H1 (cell line): Measurements from ENCODE around the gene CD160. TPM values are rescaled to one million over a fixed set of nuclear protein-coding genes. Genes with fewer than 3 reads are reported as not detected.

Source experiments
- CTCF ChIA-PET: fragments of 300-600 bp; sonication (Branson Sonifier 250); formaldehyde crosslinking; loops from one replicate; lab custom pipeline; 2021; ENCODE audit not compliant: partially characterized antibody; lab: Charles Lee
- POLR2A ChIA-PET: fragments of 300-600 bp; sonication (Branson Sonifier 250); formaldehyde crosslinking; loops from one replicate; lab custom pipeline; 2021; ENCODE audit warnings: inconsistent platforms; ENCODE audit not compliant: partially characterized antibody; lab: Charles Lee
- DNase-seq, 2 experiments: peaks; one replicate each; pipeline versions ENCODE4 v3.0.0 to v3.0.0-alpha.2; 2010 to 2022; ENCODE audit warnings: low spot score in 2 of 2, low read depth in 1 of 2, mixed read lengths in 1 of 2
- FAIRE-seq: peaks from 2 replicates; lab custom pipeline; 2011; peaks lifted over from hg19 to GRCh38; lab: Jason Lieb, UNC
- H2AFZ ChIP-seq: 2 replicates; pipeline ENCODE4 v1.8.1; 2012; ENCODE audit warnings: low read length, inconsistent platforms
- H2AK5ac ChIP-seq: 2 replicates; pipeline ENCODE4 v1.6.1; 2013; ENCODE audit warnings: low read depth, low read length
- H2BK120ac ChIP-seq: replicated peaks from 2 replicates; pipeline ENCODE3; 2013; ENCODE audit warnings: low read depth, low read length, inconsistent platforms
- H2BK12ac ChIP-seq: 2 replicates; pipeline ENCODE4 v1.6.1; 2013; ENCODE audit warnings: low read depth, low read length
- H2BK15ac ChIP-seq: 2 replicates; pipeline ENCODE4 v1.6.1; 2013; ENCODE audit warnings: low read length
- H2BK20ac ChIP-seq: 2 replicates; pipeline ENCODE4 v1.6.1; 2013; ENCODE audit warnings: low read length
- H2BK5ac ChIP-seq: 2 replicates; pipeline ENCODE4 v1.6.1; 2013; ENCODE audit warnings: low read depth, low read length
- H3K14ac ChIP-seq: 2 replicates; pipeline ENCODE4 v1.6.1; 2013; ENCODE audit warnings: inconsistent platforms; ENCODE audit not compliant: insufficient read length
- H3K18ac ChIP-seq: 2 replicates; pipeline ENCODE4 v1.6.1; 2013; ENCODE audit warnings: low read length; ENCODE audit errors: extremely low read depth
- H3K23ac ChIP-seq: 2 replicates; pipeline ENCODE4 v1.6.1; 2013; ENCODE audit warnings: inconsistent platforms; ENCODE audit not compliant: insufficient read length
- H3K23me2 ChIP-seq: 2 replicates; pipeline ENCODE4 v1.6.1; 2013; ENCODE audit warnings: low read depth, low read length
- H3K27ac ChIP-seq: 2 replicates; pipeline ENCODE4 v1.6.1; 2011; ENCODE audit warnings: low read depth, low read length, inconsistent platforms
- H3K27me3 ChIP-seq, 4 experiments: replicated peaks in 1 of 4; 1 replicate in 1 of 4; 2 replicates in 3 of 4; pipeline versions ENCODE4 v1.6.1 to v1.8.1; 2011 to 2013; ENCODE audit warnings: low read length in 3 of 4, mild to moderate bottlenecking in 3 of 4, inconsistent platforms in 2 of 4, mixed read lengths in 2 of 4, moderate library complexity in 1 of 4; ENCODE audit not compliant: control insufficient read depth in 3 of 4, insufficient read depth in 3 of 4; ENCODE audit errors: extremely low read depth in 1 of 4
- H3K36me3 ChIP-seq, 4 experiments: 2 replicates each; pipeline versions ENCODE4 v1.6.1 to v1.8.1; 2011 to 2013; ENCODE audit warnings: mild to moderate bottlenecking in 4 of 4, low read length in 3 of 4, moderate library complexity in 2 of 4, control low read depth in 1 of 4, inconsistent platforms in 1 of 4; ENCODE audit not compliant: insufficient read depth in 4 of 4, control insufficient read depth in 2 of 4
- H3K4ac ChIP-seq: replicated peaks from 2 replicates; pipeline ENCODE3; 2013; ENCODE audit warnings: low read length, low read depth, mixed read lengths, inconsistent platforms; ENCODE audit not compliant: insufficient read length
- H3K4me1 ChIP-seq, 4 experiments: replicated peaks in 1 of 4; 1 replicate in 1 of 4; 2 replicates in 3 of 4; pipeline versions ENCODE4 v1.6.1 to v1.8.1; 2011 to 2013; ENCODE audit warnings: low read length in 3 of 4, inconsistent platforms in 2 of 4, mixed read lengths in 1 of 4; ENCODE audit not compliant: insufficient read depth in 4 of 4, control insufficient read depth in 3 of 4
- H3K4me2 ChIP-seq, 2 experiments: 2 replicates each; pipeline versions ENCODE4 v1.6.1 to v1.8.1; 2011 to 2013; ENCODE audit warnings: low read depth in 2 of 2, low read length in 2 of 2, control low read depth in 1 of 2, inconsistent platforms in 1 of 2, mild to moderate bottlenecking in 1 of 2; ENCODE audit not compliant: insufficient read depth in 1 of 2
- H3K4me3 ChIP-seq, 4 experiments: fragments of 200-600, 300-600 bp in 1 of 4; sonication (generic), shearing (Covaris generic), sonication (Bioruptor Twin) in 1 of 4; 2 replicates each; pipeline versions ENCODE4 v1.5.1 to v1.8.1; 2011 to 2016; ENCODE audit warnings: low read length in 4 of 4, low read depth in 3 of 4, control low read depth in 2 of 4, inconsistent platforms in 2 of 4, mild to moderate bottlenecking in 2 of 4, mixed read lengths in 1 of 4, moderate library complexity in 1 of 4; ENCODE audit not compliant: insufficient read depth in 2 of 4; ENCODE audit errors: extremely low read depth in 1 of 4
- H3K56ac ChIP-seq: replicated peaks from 2 replicates; pipeline ENCODE3; 2013; ENCODE audit warnings: low read depth, mild to moderate bottlenecking, mixed read lengths, low read length, inconsistent platforms; ENCODE audit not compliant: insufficient read length
- H3K79me1 ChIP-seq: 2 replicates; pipeline ENCODE4 v1.6.1; 2013; ENCODE audit warnings: low read depth, low read length, control low read depth
- H3K79me2 ChIP-seq, 2 experiments: 2 replicates each; pipeline versions ENCODE4 v1.6.1 to v1.8.1; 2012 to 2013; ENCODE audit warnings: low read length in 2 of 2, mild to moderate bottlenecking in 2 of 2, inconsistent platforms in 1 of 2; ENCODE audit not compliant: insufficient read depth in 2 of 2, control insufficient read depth in 1 of 2
- H3K9ac ChIP-seq, 4 experiments: replicated peaks in 1 of 4; 1 replicate in 1 of 4; 2 replicates in 3 of 4; pipeline versions ENCODE4 v1.6.1 to v1.8.1; 2011 to 2013; ENCODE audit warnings: low read depth in 3 of 4, low read length in 3 of 4, control low read depth in 2 of 4, mild to moderate bottlenecking in 2 of 4, moderate library complexity in 2 of 4, inconsistent platforms in 1 of 4; ENCODE audit errors: extremely low read depth in 1 of 4
- H3K9me3 ChIP-seq, 2 experiments: 2 replicates each; pipeline versions ENCODE4 v1.6.1 to v1.8.1; 2012 to 2013; ENCODE audit warnings: mild to moderate bottlenecking in 2 of 2, moderate library complexity in 2 of 2, control low read depth in 1 of 2, inconsistent platforms in 1 of 2, low read depth in 1 of 2, low read length in 1 of 2, mixed read lengths in 1 of 2; ENCODE audit not compliant: insufficient read depth in 2 of 2
- H4K20me1 ChIP-seq, 2 experiments: replicated peaks in 1 of 2; 2 replicates each; pipeline versions ENCODE3 to v1.8.1; 2011 to 2013; ENCODE audit warnings: inconsistent platforms in 2 of 2, low read length in 2 of 2, mild to moderate bottlenecking in 1 of 2; ENCODE audit not compliant: insufficient read depth in 2 of 2, control insufficient read depth in 1 of 2
- H4K5ac ChIP-seq: 2 replicates; pipeline ENCODE4 v1.6.1; 2013; ENCODE audit warnings: low read length, low read depth, mixed read lengths, inconsistent platforms; ENCODE audit not compliant: insufficient read length
- H4K8ac ChIP-seq: 2 replicates; pipeline ENCODE4 v1.8.0; 2013; ENCODE audit warnings: mild to moderate bottlenecking, moderate library complexity, low read length, inconsistent platforms; ENCODE audit not compliant: insufficient read depth; ENCODE audit errors: extremely low read depth
- H4K91ac ChIP-seq: replicated peaks from 2 replicates; pipeline ENCODE3; 2013; ENCODE audit warnings: low read length, mixed read lengths, inconsistent platforms; ENCODE audit not compliant: insufficient read length
- ASH2L ChIP-seq: fragments of 200-600, 300-600 bp; sonication (generic); IDR thresholded peaks from one replicate; pipeline ENCODE4 v1.7.1; 2017; ENCODE audit warnings: low read length
- CBX5 ChIP-seq: fragments of 300-800, 300-1000 bp; sonication (generic); IDR thresholded peaks from 2 replicates; pipeline ENCODE4 v1.7.1; 2016; ENCODE audit warnings: antibody characterized with exemption, low read length, low read depth
- CHD1 ChIP-seq: IDR thresholded peaks from 2 replicates; pipeline ENCODE4 v1.6.1; 2012; ENCODE audit warnings: low read depth, low read length, improper control_type of control experiment
- EZH2 ChIP-seq: fragments of 200-600 bp; sonication (generic); IDR thresholded peaks from 2 replicates; pipeline ENCODE4 v1.7.1; 2012; ENCODE audit warnings: low read depth, mild to moderate bottlenecking, moderate library complexity, low read length, inconsistent platforms; ENCODE audit not compliant: severe bottlenecking
- GTF2F1 ChIP-seq: IDR thresholded peaks from 2 replicates; pipeline ENCODE4 v1.6.1; 2012; ENCODE audit warnings: low read depth, low read length, improper control_type of control experiment, borderline replicate concordance
- HDAC2 ChIP-seq, 2 experiments: fragments of 300-600 bp in 1 of 2; sonication (generic) in 1 of 2; IDR thresholded peaks; 2 replicates each; pipeline ENCODE4 v1.6.1; 2011 to 2012; ENCODE audit warnings: low read depth in 2 of 2, low read length in 2 of 2, mild to moderate bottlenecking in 2 of 2, moderate library complexity in 2 of 2, borderline replicate concordance in 1 of 2, inconsistent platforms in 1 of 2
- HDAC6 ChIP-seq: IDR thresholded peaks from one replicate; pipeline ENCODE4 v1.7.1; 2012; ENCODE audit warnings: low read depth, mild to moderate bottlenecking, inconsistent platforms, low read length, moderate library complexity
- KDM4A ChIP-seq: IDR thresholded peaks from one replicate; pipeline ENCODE4 v1.7.1; 2012; ENCODE audit warnings: low read depth, mild to moderate bottlenecking, moderate library complexity, low read length, inconsistent platforms; ENCODE audit not compliant: severe bottlenecking
- KDM5A ChIP-seq: fragments of 200-600 bp; IDR thresholded peaks from 2 replicates; pipeline ENCODE4 v1.7.1; 2012; ENCODE audit warnings: mild to moderate bottlenecking, low read length, inconsistent platforms, mixed read lengths
- SIN3A ChIP-seq, 2 experiments: IDR thresholded peaks in 1 of 2; conservative IDR thresholded peaks in 1 of 2; 2 replicates each; pipeline ENCODE4 v1.6.1; 2011 to 2012; ENCODE audit warnings: low read length in 2 of 2, improper control_type of control experiment in 1 of 2, low read depth in 1 of 2, mild to moderate bottlenecking in 1 of 2
- SRF ChIP-seq: IDR thresholded peaks from 2 replicates; pipeline ENCODE4 v1.6.1; 2011; ENCODE audit warnings: mild to moderate bottlenecking, low read depth, low read length, moderate library complexity
- WGBS, 2 experiments: shearing (Covaris generic) in 1 of 2; methylation state at CpG; one replicate each; pipeline versions ENCODE4 v1.1.6 to v1.1.7; 2013 to 2015; ENCODE audit warnings: low lambda C conversion rate in 2 of 2, mixed read lengths in 2 of 2, inconsistent platforms in 1 of 2, low coverage in 1 of 2, missing lambda C conversion rate in 1 of 2; ENCODE audit not compliant: insufficient replicate concordance in 2 of 2, insufficient coverage in 1 of 2, insufficient read length in 1 of 2; ENCODE audit errors: extremely low coverage in 1 of 2, missing lambda C conversion rate in 1 of 2; 5-methylcytosine and 5-hydroxymethylcytosine counted together
- polyA plus RNA-seq, 7 experiments: library from polyadenylated mRNA; depleted of rRNA in 3 of 7; stranded (reverse) in 5 of 7; unstranded in 2 of 7; fragments of >200 nt in 5 of 7; fragments of 200-250 nt in 2 of 7; gene quantifications; 1 replicate in 5 of 7; 2 replicates in 1 of 7; 4 replicates in 1 of 7; pipeline versions ENCODE4 v1.2.1 to v1.2.3, GENCODE V29; 2011 to 2013; ENCODE audit warnings: missing spikeins in 2 of 7, mixed read lengths in 2 of 7
- total RNA-seq: library from RNA; stranded (reverse); fragmentation: NEBNext Ultra II Directional; extraction: Animal tissue kit (Norgen Biotek cat#: 25700); gene quantifications from 2 replicates; pipeline ENCODE4 v1.2.1, GENCODE V29; 2021

The CD160 gene
- total and polyA plus RNA-seq, 2 of the 8 experiments (the other 6 are each of a cell fraction or from before 2014, with no cell fraction given): not detected

DNA sequence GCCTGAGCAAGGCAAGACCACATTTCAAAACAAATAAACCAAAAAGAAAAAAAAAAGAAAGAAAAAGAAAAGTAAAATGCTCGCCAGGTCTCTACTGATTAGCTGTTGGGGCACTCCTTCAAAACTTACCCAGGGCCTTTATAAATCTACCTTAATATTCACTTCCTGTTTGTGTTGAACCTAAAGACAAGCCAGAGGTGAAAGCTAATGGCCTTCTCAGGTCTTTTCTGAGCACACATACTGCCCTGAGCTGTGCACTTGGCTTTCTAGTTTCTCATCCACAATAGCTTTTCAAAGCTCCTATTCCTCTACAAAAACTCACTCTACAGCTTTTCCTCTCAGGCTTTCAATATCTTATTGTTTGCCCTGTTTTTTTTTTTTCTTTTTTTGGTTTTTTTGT is 54.1 kb downstream of the CD160 start:
- Histone ChIP-seq H3K4me2 (no peak overlapping the region), H2BK20ac (no peak overlapping the region), H3K9ac (no peak overlapping the region), H3K36me3 (peaks cover 0 to 1% (median 0%) of the 10 kb centered on the region in 4 experiments; a peak in 3 of 8 replicates), H3K23ac (no peak overlapping the region), H3K27ac (no peak overlapping the region), H4K20me1 (no peaks in the 10 kb centered on the region), H3K56ac (no peak overlapping the region), H3K4ac (no peak overlapping the region), H2BK15ac (no peak overlapping the region), H3K79me1 (no peaks in the 10 kb centered on the region), H4K5ac (no peak overlapping the region), H2BK5ac (no peak overlapping the region), H2BK120ac (no peak overlapping the region), H2AFZ (no peak overlapping the region), H2AK5ac (no peak overlapping the region), H3K14ac (no peak overlapping the region), H3K4me3 (no peak overlapping the region), H3K23me2 (no peaks in the 10 kb centered on the region), H3K4me1 (no peaks in the 10 kb centered on the region), H3K27me3 (no peaks in the 10 kb centered on the region), H2BK12ac (no peak overlapping the region), H3K9me3 (no peaks in the 10 kb centered on the region), H3K79me2 (no peaks in the 10 kb centered on the region), H3K18ac (no peak overlapping the region), H4K91ac (no peak overlapping the region), H4K8ac (no peak overlapping the region)
- DNase-seq (no peak), FAIRE-seq (no peak)
- TF ChIP-seq CHD1 (no peak), HDAC6 (no peak), KDM5A (no peak), SRF (no peak), GTF2F1 (no peak), ASH2L (no peak), CBX5 (no peak), HDAC2 (IDR thresholded peaks at IDR 0.05; ENCODE audit: borderline replicate concordance in 1 of 2, low read depth in 2 of 2, low read length in 2 of 2) (no peak), KDM4A (no peak), SIN3A (conservative IDR thresholded peaks at IDR 0.05 in 1 of 2, IDR thresholded peaks at IDR 0.05 in 1 of 2; ENCODE audit: low read depth in 1 of 2, low read length in 2 of 2) (no peak), EZH2 (no peak)
- WGBS, 2 experiments: 89% methylated on average over 1 of the region's 1 CpG; no CpG with 5 or more reads in 1 of the 2 experiments
- ChIA-PET CTCF (no interaction called here), POLR2A (interaction anchor here (0.8 kb wide), 1 partner anchor 55 kb away, joined by 3 read pairs; no protein-coding TSS in a partner anchor)
